HL-60 (cell line): ENCODE data around the gene NOP9.

Experiments used
- DNase-seq, 2 experiments: peaks; one replicate each; pipeline ENCODE4 v3.0.0-alpha.2; 2010 to 2020; ENCODE audit warnings: low read depth in 1 of 2, low spot score in 1 of 2
- H3K27ac ChIP-seq: fragments of 250-450 bp; sonication (Bioruptor Pico); replicated peaks from 2 replicates; pipeline ENCODE4 v1.5.1; 2020; ENCODE audit warnings: mild to moderate bottlenecking, moderate library complexity
- H3K27me3 ChIP-seq: fragments of 250-450 bp; sonication (Bioruptor Pico); 2 replicates; pipeline ENCODE4 v1.5.1; 2021; ENCODE audit warnings: mild to moderate bottlenecking, moderate library complexity; ENCODE audit not compliant: insufficient read depth, poor library complexity, severe bottlenecking
- H3K4me3 ChIP-seq: replicated peaks from 2 replicates; pipeline ENCODE4 v1.5.1; 2011; ENCODE audit warnings: mild to moderate bottlenecking, control low read depth, low read length; ENCODE audit not compliant: insufficient read depth
- GABPA ChIP-seq: IDR thresholded peaks from 2 replicates; pipeline ENCODE4 v1.6.1; 2012; ENCODE audit warnings: low read depth
- POLR2AphosphoS5 ChIP-seq: IDR thresholded peaks from 2 replicates; pipeline ENCODE4 v1.6.1; 2012; ENCODE audit warnings: low read depth
- SPI1 ChIP-seq: IDR thresholded peaks from 2 replicates; pipeline ENCODE4 v1.6.1; 2012; ENCODE audit warnings: low read depth, mild to moderate bottlenecking, borderline replicate concordance
- TF ChIP-seq, protein P1 (sequence below): IDR thresholded peaks from one replicate; pipeline ENCODE4 v1.5.1; 2011; ENCODE audit warnings: low read length, control low read depth, inconsistent platforms; ENCODE audit not compliant: insufficient read depth
- TF ChIP-seq, protein P2 (sequence below): IDR thresholded peaks from 2 replicates; pipeline ENCODE4 v1.6.1; 2012; ENCODE audit warnings: low read depth; ENCODE audit not compliant: insufficient replicate concordance

Gene NOP9

DNA sequence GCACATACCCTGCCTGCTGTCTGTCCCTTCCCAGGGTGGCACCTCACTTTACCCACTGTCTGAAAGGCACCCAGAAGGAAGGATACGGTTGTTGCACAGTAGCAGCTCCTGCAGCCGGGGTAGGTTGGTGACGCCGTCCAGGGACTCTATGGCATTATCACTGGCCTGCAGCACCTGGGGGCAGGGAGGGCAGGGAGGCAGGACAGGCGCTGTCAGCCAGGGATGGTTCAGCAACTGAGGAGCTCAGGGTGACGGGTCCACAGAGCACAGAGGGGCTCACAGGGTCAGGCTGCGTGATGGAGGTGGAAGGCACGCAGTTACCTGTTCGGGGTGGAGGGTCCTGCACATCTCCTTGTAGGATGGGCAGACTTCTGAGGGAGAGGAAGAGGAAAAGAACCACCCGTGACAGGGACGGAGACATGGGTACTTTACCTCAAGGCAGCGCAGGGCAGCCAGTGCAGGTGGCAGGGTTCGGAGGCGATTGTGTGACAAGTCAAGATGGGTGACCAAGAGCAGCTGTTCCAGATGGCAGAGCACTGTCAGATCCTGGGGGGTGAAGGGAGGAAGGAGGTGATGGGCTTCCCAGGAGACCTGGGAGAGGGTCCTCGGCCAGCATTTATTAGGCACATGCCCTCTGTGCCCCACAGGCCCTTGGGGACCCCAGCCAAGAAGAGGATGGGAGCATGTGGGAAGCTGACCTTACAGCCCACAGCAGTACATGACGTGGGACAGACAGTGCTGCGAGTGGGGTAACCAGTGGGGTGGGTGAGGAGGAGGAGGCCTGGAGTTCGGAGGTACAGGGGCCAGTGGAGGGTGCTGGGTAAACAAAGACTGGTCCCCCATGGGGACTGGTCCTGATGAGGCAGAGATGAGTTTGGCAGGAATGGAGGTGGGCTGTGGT, 33.1 kb upstream of the NOP9 start:
- no peak for TF ChIP-seq SPI1
- TF ChIP-seq, protein P1, sequence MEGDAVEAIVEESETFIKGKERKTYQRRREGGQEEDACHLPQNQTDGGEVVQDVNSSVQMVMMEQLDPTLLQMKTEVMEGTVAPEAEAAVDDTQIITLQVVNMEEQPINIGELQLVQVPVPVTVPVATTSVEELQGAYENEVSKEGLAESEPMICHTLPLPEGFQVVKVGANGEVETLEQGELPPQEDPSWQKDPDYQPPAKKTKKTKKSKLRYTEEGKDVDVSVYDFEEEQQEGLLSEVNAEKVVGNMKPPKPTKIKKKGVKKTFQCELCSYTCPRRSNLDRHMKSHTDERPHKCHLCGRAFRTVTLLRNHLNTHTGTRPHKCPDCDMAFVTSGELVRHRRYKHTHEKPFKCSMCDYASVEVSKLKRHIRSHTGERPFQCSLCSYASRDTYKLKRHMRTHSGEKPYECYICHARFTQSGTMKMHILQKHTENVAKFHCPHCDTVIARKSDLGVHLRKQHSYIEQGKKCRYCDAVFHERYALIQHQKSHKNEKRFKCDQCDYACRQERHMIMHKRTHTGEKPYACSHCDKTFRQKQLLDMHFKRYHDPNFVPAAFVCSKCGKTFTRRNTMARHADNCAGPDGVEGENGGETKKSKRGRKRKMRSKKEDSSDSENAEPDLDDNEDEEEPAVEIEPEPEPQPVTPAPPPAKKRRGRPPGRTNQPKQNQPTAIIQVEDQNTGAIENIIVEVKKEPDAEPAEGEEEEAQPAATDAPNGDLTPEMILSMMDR: no peak
- TF ChIP-seq, protein P2, sequence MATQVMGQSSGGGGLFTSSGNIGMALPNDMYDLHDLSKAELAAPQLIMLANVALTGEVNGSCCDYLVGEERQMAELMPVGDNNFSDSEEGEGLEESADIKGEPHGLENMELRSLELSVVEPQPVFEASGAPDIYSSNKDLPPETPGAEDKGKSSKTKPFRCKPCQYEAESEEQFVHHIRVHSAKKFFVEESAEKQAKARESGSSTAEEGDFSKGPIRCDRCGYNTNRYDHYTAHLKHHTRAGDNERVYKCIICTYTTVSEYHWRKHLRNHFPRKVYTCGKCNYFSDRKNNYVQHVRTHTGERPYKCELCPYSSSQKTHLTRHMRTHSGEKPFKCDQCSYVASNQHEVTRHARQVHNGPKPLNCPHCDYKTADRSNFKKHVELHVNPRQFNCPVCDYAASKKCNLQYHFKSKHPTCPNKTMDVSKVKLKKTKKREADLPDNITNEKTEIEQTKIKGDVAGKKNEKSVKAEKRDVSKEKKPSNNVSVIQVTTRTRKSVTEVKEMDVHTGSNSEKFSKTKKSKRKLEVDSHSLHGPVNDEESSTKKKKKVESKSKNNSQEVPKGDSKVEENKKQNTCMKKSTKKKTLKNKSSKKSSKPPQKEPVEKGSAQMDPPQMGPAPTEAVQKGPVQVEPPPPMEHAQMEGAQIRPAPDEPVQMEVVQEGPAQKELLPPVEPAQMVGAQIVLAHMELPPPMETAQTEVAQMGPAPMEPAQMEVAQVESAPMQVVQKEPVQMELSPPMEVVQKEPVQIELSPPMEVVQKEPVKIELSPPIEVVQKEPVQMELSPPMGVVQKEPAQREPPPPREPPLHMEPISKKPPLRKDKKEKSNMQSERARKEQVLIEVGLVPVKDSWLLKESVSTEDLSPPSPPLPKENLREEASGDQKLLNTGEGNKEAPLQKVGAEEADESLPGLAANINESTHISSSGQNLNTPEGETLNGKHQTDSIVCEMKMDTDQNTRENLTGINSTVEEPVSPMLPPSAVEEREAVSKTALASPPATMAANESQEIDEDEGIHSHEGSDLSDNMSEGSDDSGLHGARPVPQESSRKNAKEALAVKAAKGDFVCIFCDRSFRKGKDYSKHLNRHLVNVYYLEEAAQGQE: no peak
- no peak for TF ChIP-seq GABPA
- TF ChIP-seq POLR2AphosphoS5: no peak
- no peaks in the 10 kb centered on the region for H3K27me3 ChIP-seq
- no peak overlapping the region for H3K4me3 ChIP-seq
- no peak overlapping the region for H3K27ac ChIP-seq
- no peak for DNase-seq

DNA sequence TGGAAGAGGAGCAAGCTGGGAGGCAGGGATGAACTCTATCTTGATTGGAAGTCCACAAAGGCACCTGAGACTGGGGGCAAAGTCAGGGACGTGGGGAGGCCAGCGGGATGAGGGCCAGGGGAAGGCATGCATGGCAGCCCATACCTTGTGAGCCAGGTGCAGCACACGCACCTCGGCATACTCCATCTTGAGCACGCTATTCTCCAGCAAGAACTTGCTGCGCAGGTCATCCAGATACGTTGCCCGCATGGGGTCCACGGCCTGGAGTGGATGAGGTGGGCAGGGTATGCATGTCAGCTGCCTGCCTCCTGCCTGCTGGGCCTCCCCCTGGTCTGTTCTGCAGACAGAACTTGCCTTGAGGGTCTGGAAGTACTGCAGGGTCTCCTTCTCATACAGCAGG, 32.1 kb upstream of the NOP9 start:
- Histone ChIP-seq H3K27ac (no peak overlapping the region), H3K27me3 (no peaks in the 10 kb centered on the region), H3K4me3 (no peak overlapping the region)
- no peak for DNase-seq
- TF ChIP-seq POLR2AphosphoS5 (no peak), SPI1 (no peak), GABPA (no peak)
- TF ChIP-seq, protein P1: no peak
- TF ChIP-seq, protein P2: no peak

DNA sequence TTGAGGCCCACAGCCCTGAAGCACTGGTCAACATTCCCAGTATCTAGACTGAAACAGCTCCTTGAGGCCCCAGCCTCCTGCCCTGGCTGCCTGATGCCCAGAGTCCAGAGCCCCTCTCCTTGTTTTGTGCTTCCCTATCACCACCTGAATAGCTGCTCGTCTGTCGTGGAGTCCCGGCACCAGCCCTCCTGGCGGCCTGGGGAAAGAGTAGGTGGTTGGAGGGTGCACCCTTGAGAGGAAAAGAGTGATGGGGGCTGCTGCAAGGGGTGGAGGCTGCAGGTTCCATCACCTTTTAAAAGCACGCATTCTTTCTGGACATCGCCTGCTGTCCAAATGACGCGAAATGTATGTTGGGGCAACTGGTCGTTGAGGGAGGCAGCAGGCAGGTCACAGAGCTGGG, 31.4 kb upstream of the NOP9 start:
- no peak overlapping the region for H3K4me3 ChIP-seq
- TF ChIP-seq GABPA (no peak), POLR2AphosphoS5 (no peak), SPI1 (no peak)
- TF ChIP-seq, protein P1: no peak
- TF ChIP-seq, protein P2: no peak
- no peak for DNase-seq
- H3K27ac ChIP-seq: no peak overlapping the region
- H3K27me3 ChIP-seq: no peaks in the 10 kb centered on the region
